LNCaP clone FGC (cell line): Measurements from ENCODE around the gene ARID1B.

ENCODE experiments used
- DNase-seq: peaks from one replicate; pipeline ENCODE4 v3.0.0-alpha.2; 2011; ENCODE audit warnings: low read depth
- H3K4me3 ChIP-seq: 2 replicates; pipeline ENCODE4 v1.5.1; 2011; ENCODE audit warnings: mild to moderate bottlenecking, low read depth, low read length, control low read depth
- TF ChIP-seq, protein P1 (sequence below): IDR thresholded peaks from 2 replicates; pipeline ENCODE4 v1.5.1; 2012; ENCODE audit warnings: mild to moderate bottlenecking; ENCODE audit not compliant: control insufficient read depth, insufficient read depth; ENCODE audit errors: extremely low read depth

ARID1B gene

DNA sequence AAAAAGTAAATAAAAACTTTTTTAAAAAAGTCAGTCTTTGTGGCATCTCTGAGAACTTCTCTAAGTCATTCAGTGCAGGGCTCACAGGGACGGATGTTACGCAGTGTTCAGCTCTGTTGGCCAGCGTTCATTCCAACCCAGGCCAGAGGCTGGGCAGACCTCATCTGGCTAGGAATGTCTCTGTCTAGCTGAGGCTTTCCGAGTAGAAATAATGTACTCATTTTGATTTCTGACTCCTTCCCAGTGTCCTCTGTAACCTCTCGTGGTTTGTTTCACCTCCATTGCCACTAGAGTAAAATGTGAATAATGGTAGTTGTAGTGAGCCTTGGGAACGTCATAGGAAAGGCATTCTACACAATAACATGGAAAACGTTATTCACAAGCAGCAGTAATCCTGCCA lies 411.0 kb downstream of the ARID1B start:
- no peak for DNase-seq
- TF ChIP-seq, protein P1, sequence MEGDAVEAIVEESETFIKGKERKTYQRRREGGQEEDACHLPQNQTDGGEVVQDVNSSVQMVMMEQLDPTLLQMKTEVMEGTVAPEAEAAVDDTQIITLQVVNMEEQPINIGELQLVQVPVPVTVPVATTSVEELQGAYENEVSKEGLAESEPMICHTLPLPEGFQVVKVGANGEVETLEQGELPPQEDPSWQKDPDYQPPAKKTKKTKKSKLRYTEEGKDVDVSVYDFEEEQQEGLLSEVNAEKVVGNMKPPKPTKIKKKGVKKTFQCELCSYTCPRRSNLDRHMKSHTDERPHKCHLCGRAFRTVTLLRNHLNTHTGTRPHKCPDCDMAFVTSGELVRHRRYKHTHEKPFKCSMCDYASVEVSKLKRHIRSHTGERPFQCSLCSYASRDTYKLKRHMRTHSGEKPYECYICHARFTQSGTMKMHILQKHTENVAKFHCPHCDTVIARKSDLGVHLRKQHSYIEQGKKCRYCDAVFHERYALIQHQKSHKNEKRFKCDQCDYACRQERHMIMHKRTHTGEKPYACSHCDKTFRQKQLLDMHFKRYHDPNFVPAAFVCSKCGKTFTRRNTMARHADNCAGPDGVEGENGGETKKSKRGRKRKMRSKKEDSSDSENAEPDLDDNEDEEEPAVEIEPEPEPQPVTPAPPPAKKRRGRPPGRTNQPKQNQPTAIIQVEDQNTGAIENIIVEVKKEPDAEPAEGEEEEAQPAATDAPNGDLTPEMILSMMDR: no peak
- H3K4me3 ChIP-seq: no peak overlapping the region

DNA sequence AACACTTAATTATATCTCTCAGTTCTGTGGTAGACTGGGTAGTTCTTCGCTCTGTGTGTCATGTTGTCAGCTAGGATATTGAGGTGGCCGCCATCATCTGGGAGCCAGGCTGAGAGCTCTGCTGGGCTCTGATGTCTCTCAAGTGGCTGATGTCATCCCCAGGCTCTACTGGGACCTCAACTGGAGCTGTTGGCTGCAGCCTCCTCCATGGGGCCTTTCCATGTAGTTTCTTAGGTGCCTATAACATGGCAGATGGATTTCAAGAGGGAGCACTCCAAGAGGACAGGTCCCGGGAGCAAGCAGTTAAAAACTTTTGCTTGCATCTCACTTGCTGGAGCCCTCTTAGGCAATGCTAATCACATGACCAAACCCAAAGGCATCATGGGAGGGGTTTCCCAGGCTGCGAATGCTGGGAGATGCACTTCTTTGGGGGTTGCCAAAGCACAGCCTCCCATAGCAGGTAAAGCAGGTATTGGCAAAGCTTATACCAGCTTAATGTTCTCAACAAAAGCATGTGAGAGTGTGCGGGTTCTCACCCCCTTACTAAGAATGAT lies 416.3 kb downstream of the ARID1B start:
- TF ChIP-seq, protein P1: no peak
- H3K4me3 ChIP-seq: no peak overlapping the region
- DNase-seq: no peak

DNA sequence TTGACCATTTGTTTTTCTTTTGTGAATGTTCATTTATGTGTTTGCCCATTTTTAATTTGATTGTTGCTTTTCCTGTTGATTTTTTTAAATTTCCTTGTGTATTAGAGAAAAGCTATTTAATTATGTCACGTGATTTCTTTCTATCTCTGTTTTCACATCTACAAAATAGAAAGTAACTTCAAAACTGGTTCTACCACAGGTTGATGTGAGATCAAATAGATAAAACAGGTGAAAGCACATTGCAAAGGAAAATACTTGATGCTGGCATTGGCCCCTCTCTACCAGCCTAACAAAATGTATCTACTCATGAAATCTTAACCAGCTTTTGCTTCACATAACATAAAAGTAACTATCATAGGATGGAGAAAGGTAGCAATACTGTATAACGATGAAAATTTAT lies 416.9 kb downstream of the ARID1B start:
- TF ChIP-seq, protein P1: no peak
- no peak overlapping the region for H3K4me3 ChIP-seq
- DNase-seq: peak; percentile 80

DNA sequence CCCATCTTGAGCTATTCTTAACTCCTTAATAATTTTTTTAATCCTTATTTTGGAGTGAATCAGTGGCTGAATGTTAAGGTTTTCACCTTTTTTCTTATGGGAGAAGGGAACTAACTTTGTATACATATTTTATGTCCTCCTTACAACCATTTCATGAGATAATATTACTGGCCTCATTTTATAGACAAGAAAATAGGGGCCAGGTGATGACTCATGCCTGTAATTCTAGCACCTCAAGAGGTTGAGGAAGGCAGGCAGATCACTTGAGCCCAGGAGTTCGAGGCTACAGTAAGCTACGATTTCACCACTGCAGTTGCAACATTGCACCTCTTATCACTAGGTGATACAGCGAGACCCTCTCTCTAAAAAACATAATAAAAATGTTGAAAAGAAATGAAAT lies 417.5 kb downstream of the ARID1B start:
- TF ChIP-seq, protein P1: no peak
- peak; percentile 38 for DNase-seq
- H3K4me3 ChIP-seq: no peak overlapping the region

DNA sequence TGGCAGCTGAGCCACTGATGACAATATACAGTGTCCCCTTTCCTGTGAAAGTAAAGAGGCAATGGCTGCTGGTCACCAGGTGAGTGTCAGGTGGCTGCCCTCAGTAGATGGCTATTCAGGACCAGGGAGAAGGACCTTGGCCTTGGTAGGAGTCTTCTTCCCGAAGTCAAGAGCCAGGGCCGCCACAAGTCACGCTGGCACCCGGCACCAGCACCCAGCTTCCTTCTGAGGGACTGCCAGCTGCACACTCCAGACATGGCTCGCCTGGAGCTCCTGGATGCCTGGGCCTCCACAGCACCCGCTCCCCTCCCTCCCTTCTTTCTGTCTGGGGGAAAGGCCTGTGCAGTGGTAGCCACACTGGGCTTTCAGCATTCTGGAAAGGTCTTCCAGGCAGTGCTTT lies 419.2 kb downstream of the ARID1B start:
- H3K4me3 ChIP-seq: no peak overlapping the region
- DNase-seq: no peak
- TF ChIP-seq, protein P1: no peak

DNA sequence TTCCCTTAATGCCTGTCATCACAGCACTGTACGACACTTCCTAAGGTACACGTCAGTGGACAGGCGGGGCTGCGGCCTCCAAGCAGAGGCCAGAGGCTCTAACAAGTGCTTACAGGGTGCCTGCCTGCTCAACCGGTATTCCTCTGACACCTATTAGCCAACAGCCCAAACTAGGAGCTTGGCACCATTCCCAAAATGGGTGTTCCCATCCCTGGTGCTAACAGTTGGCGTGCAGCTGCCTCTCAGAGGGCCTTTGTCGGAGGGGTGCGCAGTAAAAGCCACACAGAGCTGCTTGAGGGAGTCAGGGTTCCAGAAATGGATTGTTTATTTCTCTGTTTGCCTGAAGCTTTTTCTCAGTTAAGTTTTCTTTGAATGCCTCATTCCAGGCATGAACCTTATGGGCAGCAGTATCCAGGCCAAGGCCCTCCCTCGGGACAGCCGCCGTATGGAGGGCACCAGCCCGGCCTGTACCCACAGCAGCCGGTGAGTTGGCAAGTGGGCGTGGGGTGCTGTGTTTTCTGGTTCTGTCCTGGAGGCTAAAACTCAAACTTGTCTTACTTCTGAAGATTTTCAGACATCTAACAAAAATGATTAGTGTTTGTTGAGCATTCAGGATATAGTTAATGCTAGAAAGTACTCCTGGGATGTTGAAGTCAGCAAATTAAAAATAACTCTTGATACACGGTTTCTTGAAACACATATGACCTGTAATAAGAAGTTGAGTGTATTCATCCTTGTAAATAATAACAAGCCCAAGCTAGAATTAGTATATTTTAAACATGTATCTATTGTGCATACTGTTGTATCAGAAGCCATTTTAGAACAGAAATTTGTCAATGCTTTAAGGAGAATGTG lies 421.5 kb downstream of the ARID1B start:
- peak overlapping the region; percentile 44 for H3K4me3 ChIP-seq
- DNase-seq: peak; percentile 97
- TF ChIP-seq, protein P1: no peak
